K562 (cell line): ENCODE data around the gene AP4E1. TPM values are rescaled to one million over a fixed set of nuclear protein-coding genes. Genes with fewer than 3 reads are reported as not detected.
A peak's percentile ranks its signal among the peaks of the same experiment; 100 is the strongest.

Experiments used
- BCOR ChIP-seq: fragments of 450-650 bp; IDR thresholded peaks from 2 replicates; pipeline ENCODE4 v1.6.1; 2016
- CREB1 ChIP-seq, 2 experiments: sonication (generic) in 1 of 2; formaldehyde crosslinking in 1 of 2; IDR thresholded peaks; 2 replicates each; pipeline versions ENCODE4 v1.6.1 to v1.8.0; 2012 to 2022; ENCODE audit warnings: inconsistent platforms in 1 of 2, mild to moderate bottlenecking in 1 of 2, missing genetic modification reagents in 1 of 2, moderate library complexity in 1 of 2
- GATAD2B ChIP-seq: fragments of 450-650 bp; IDR thresholded peaks from 2 replicates; pipeline ENCODE4 v1.6.1; 2017; ENCODE audit warnings: mild to moderate bottlenecking, borderline replicate concordance
- MBD2 ChIP-seq: sonication (generic); IDR thresholded peaks from 2 replicates; pipeline ENCODE4 v1.6.1; 2016; ENCODE audit warnings: low read depth, borderline replicate concordance
- MTF1 ChIP-seq: fragments of 250-450 bp; sonication (Bioruptor Pico); IDR thresholded peaks from 2 replicates; pipeline ENCODE4 v1.9.0; 2021; ENCODE audit warnings: moderate library complexity, mild to moderate bottlenecking, inconsistent platforms, borderline replicate concordance
- POLR2G ChIP-seq: fragments of 200-400 bp; formaldehyde crosslinking; IDR thresholded peaks from 2 replicates; pipeline ENCODE4 v1.6.1; 2017; ENCODE audit warnings: low read depth, mild to moderate bottlenecking, antibody characterized with exemption, low read length, moderate library complexity
- RB1 ChIP-seq: fragments of 450-650 bp; IDR thresholded peaks from 2 replicates; pipeline ENCODE4 v1.6.1; 2017; ENCODE audit warnings: low read depth, mild to moderate bottlenecking
- RBFOX2 ChIP-seq: fragments of 200-400 bp; formaldehyde crosslinking; IDR thresholded peaks from 2 replicates; pipeline ENCODE4 v1.6.1; 2017; ENCODE audit warnings: low read depth, mild to moderate bottlenecking, low read length, moderate library complexity
- RBM15 ChIP-seq: fragments of 200-400 bp; formaldehyde crosslinking; IDR thresholded peaks from 2 replicates; pipeline ENCODE4 v1.6.1; 2018; ENCODE audit warnings: mild to moderate bottlenecking, low read length, moderate library complexity; ENCODE audit not compliant: insufficient read depth
- SIN3A ChIP-seq, 2 experiments: fragments of 150-350 bp in 1 of 2; IDR thresholded peaks; 2 replicates each; pipeline ENCODE4 v1.6.1; 2011 to 2016; ENCODE audit warnings: borderline replicate concordance in 2 of 2, low read depth in 2 of 2, low read length in 2 of 2, mild to moderate bottlenecking in 2 of 2, moderate library complexity in 2 of 2; ENCODE audit not compliant: control insufficient read depth in 1 of 2
- ZBED1 ChIP-seq: IDR thresholded peaks from 2 replicates; pipeline ENCODE4 v1.6.1; 2014
- ZNF589 ChIP-seq: fragments of 200-800 bp; sonication (Bioruptor generic); IDR thresholded peaks from 2 replicates; pipeline ENCODE4 v1.6.1; 2016; ENCODE audit warnings: low read depth, missing genetic modification characterization, missing compliant biosample characterization
- polyA plus RNA-seq, 8 experiments: library from polyadenylated mRNA; depleted of rRNA in 4 of 8; stranded (reverse) in 5 of 8; unstranded in 3 of 8; fragments of >200 nt; fragmentation: Nextera tagmentation in 2 of 8; fragmentation: Illumina TruSeq in 1 of 8; extraction: Ambion mirVana in 2 of 8; extraction: Trizol in 1 of 8; gene quantifications; 2 replicates each; pipeline versions ENCODE4 v1.2.1 to v1.2.3, GENCODE V29; 2011 to 2014; ENCODE audit warnings: inconsistent platforms in 1 of 8, missing spikeins in 1 of 8
- total RNA-seq, 7 experiments: library from RNA; depleted of rRNA in 6 of 7; stranded (reverse); fragments of >200 nt in 6 of 7; fragmentation: Illumina TruSeq in 2 of 7; extraction: Trizol in 2 of 7; gene quantifications; 2 replicates each; pipeline versions ENCODE4 v1.2.1 to v1.2.3, GENCODE V29; 2011 to 2021; ENCODE audit warnings: low replicate concordance in 1 of 7
- TF ChIP-seq, protein P1 (sequence below): fragments of 450-650 bp; IDR thresholded peaks from 2 replicates; pipeline ENCODE4 v1.6.1; 2014; ENCODE audit warnings: low read depth, mild to moderate bottlenecking, moderate library complexity, borderline replicate concordance
- TF ChIP-seq, protein P2 (sequence below), 2 experiments: fragments of 450-650 bp; formaldehyde crosslinking in 1 of 2; IDR thresholded peaks; 2 replicates each; pipeline versions ENCODE4 v1.4.0 to v1.6.1; 2014 to 2020; ENCODE audit warnings: mild to moderate bottlenecking in 2 of 2, borderline replicate concordance in 1 of 2, low read depth in 1 of 2

AP4E1 gene
- total and polyA plus RNA-seq, 9 of the 15 experiments (the other 6 are each of a cell fraction or from before 2014, with no cell fraction given) = 1.3 to 11.5 (median 4.4) TPM

DNA sequence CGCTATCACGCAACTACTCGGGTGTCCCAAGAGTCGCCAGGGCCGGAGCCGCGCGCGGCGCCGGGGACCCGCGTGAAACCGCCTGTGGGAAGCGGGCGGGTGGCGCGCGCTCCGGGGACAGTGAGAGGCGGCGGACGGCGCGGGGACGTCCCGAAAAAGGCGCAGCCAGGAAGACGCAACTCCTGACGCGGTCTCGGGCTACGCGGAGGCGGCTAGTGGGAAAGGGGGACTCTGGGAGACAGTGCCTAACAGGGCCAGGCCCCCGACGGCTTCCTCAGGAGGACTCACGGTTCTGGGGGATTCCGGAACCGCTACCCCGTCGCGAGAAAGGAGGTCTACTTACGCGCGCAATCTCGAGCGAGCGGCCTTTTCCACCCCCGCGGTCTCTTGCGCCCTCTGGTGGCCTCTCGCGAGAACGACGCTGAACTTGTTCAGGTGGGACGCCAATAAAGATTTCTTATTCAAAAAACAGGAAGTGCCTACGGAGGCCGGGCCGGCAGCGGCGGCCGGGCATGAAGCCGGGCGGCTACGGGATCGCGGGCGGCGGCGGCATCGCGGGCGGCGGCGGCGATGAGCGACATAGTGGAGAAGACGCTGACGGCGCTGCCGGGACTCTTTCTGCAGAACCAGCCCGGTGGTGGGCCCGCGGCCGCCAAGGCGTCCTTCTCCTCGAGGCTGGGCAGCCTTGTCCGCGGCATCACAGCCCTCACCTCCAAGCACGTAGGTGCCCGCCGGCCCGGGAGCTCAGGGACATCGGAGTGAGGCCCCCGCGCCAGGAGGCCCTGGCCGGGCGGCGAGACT, at the start of gene AP4E1 (continued):
- TF ChIP-seq, protein P1, sequence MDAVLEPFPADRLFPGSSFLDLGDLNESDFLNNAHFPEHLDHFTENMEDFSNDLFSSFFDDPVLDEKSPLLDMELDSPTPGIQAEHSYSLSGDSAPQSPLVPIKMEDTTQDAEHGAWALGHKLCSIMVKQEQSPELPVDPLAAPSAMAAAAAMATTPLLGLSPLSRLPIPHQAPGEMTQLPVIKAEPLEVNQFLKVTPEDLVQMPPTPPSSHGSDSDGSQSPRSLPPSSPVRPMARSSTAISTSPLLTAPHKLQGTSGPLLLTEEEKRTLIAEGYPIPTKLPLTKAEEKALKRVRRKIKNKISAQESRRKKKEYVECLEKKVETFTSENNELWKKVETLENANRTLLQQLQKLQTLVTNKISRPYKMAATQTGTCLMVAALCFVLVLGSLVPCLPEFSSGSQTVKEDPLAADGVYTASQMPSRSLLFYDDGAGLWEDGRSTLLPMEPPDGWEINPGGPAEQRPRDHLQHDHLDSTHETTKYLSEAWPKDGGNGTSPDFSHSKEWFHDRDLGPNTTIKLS = peak; percentile 46; the same call in 1 of the 2 replicates
- TF ChIP-seq BCOR (no peak), ZBED1 (no peak), RB1 (peak; percentile 79), SIN3A (IDR thresholded peaks at IDR 0.05; ENCODE audit: borderline replicate concordance in 2 of 2, control insufficient read depth in 1 of 2, low read depth in 2 of 2, low read length in 2 of 2) (peak; percentile 81 to 90; a peak in 2 of 4 replicates), RBFOX2 (peak; percentile 97), ZNF589 (CRISPR knock-in tag) (no peak), MTF1 (CRISPR knock-in tag) (no peak), POLR2G (peak; percentile 94), CREB1 (IDR thresholded peaks at IDR 0.05) (peak; percentile 53; the same call in 1 of the 2 replicates), CREB1 (CRISPR knock-in tag; IDR thresholded peaks at IDR 0.05) (peak; percentile 66), RBM15 (no peak), MBD2 (peak; percentile 59; the same call in 1 of the 2 replicates), GATAD2B (peak; percentile 71)
- TF ChIP-seq, protein P2, sequence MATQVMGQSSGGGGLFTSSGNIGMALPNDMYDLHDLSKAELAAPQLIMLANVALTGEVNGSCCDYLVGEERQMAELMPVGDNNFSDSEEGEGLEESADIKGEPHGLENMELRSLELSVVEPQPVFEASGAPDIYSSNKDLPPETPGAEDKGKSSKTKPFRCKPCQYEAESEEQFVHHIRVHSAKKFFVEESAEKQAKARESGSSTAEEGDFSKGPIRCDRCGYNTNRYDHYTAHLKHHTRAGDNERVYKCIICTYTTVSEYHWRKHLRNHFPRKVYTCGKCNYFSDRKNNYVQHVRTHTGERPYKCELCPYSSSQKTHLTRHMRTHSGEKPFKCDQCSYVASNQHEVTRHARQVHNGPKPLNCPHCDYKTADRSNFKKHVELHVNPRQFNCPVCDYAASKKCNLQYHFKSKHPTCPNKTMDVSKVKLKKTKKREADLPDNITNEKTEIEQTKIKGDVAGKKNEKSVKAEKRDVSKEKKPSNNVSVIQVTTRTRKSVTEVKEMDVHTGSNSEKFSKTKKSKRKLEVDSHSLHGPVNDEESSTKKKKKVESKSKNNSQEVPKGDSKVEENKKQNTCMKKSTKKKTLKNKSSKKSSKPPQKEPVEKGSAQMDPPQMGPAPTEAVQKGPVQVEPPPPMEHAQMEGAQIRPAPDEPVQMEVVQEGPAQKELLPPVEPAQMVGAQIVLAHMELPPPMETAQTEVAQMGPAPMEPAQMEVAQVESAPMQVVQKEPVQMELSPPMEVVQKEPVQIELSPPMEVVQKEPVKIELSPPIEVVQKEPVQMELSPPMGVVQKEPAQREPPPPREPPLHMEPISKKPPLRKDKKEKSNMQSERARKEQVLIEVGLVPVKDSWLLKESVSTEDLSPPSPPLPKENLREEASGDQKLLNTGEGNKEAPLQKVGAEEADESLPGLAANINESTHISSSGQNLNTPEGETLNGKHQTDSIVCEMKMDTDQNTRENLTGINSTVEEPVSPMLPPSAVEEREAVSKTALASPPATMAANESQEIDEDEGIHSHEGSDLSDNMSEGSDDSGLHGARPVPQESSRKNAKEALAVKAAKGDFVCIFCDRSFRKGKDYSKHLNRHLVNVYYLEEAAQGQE (IDR thresholded peaks at IDR 0.05; ENCODE audit: borderline replicate concordance) = peak; percentile 73; the same call in 1 of the 2 replicates
- TF ChIP-seq, protein P2 (CRISPR knock-in tag; IDR thresholded peaks at IDR 0.05; ENCODE audit: low read depth) = no peak
